GM21737 (cell line): ENCODE data around the gene KCTD16.

Source experiments
- ATAC-seq: cut with Tn5 transposase; IDR thresholded peaks from one replicate; pipeline ENCODE4 v1.9.1; 2021; ENCODE audit warnings: mild to moderate bottlenecking, moderate library complexity; ENCODE audit not compliant: unreplicated experiment

Gene KCTD16

GRCh38 chr5:144504929-144505577 lies 334.4 kb downstream of the KCTD16 start:
- ATAC-seq, result no peak

- ATAC-seq, result no peak
Observed at GRCh38 chr5:144510845-144511579, 340.3 kb downstream of the KCTD16 start.

DNA sequence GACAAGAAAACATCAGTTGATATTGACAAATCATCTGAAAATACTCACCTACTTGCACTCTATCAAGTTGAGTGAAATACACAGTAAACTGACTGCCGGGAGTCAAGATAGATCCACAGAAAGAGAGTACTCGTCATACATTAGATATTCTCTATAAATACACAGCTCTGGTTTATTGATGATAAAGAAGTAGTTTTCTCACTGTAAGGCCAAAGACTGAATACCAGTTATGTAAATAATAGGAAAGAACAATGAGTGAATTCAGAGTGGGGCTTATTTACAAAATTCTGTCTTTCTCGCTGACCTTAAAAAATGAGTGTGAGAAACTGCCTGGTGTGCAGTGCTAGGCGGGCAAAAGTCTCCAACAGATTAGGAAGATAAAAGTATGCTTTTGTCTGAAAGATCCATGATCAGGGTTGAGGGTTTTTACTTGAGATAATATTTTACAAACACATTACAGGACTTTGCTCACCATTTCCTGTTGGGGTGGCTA lies 341.0 kb downstream of the KCTD16 start:
- ATAC-seq, result no peak

DNA sequence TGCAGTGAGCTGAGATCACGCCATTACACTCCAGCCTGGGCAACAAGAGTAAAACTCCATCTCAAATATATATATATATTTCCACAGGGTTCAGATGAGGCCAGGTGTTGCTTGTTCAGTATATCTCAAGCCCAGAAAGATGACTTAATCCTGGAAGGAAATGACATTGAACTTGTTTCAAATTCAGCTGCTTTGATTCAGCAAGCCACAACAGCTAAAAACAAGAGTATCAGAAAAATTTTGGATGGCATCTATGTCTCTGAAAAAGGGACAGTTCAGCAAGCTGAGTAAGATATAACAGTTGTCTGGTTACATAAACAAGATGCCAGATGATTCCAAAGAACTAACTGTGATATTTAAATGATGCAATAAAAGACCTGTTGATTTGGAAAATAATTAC lies 352.0 kb downstream of the KCTD16 start:
- ATAC-seq, result no peak

DNA sequence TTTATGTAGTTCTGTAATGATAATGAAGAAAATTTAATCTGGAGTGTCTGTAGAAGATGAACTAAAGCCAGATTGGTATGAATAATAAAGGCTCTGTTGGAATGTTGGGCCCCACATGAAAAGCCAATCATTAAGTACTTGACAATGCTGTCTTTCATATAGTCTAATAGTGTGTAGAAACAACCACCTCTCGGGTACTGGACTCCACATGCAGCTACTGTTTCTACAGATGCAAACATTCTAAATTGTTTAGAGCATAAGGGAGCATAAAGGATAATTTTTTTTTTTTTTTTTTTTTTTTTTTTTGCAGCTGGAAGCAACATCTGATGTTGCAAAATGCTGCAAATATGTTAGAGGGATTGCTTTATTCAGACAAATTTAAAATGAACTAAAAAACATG lies 354.3 kb downstream of the KCTD16 start:
- no peak for ATAC-seq

DNA sequence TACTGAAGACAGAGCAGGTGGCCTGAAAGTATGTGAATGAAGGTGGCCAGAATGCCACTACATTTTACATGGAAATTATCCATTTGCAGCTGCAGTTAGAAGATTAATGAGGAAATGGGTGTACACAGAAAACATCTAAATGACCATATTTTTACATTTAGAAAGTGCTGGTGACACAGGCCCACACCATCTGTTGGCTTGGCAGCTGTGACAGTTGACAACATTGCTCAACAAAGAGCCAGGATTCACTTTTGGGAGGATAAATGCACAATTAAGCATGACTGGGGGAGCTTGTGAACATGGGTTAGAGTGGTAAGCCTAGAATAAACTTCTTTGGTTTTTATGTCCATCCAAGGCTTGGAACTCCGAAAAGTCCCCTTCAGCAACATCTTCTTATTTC lies 360.5 kb downstream of the KCTD16 start:
- ATAC-seq, result no peak
